AG09319 (cell line): Measurements from ENCODE around the gene TYMP.

ENCODE experiments used
- DNase-seq: peaks from one replicate; pipeline ENCODE4 v3.0.0-alpha.2; 2010; ENCODE audit warnings: low read depth; ENCODE audit errors: extremely low read depth
- TF ChIP-seq, protein P1 (sequence below): IDR thresholded peaks from 2 replicates; pipeline ENCODE4 v1.5.1; 2011; ENCODE audit warnings: low read depth, mild to moderate bottlenecking, inconsistent platforms, low read length, moderate library complexity

The TYMP gene

GRCh38 chr22:50487290-50488005 lies 42.4 kb downstream of the TYMP start:
- DNase-seq, result no peak
- TF ChIP-seq, protein P1, sequence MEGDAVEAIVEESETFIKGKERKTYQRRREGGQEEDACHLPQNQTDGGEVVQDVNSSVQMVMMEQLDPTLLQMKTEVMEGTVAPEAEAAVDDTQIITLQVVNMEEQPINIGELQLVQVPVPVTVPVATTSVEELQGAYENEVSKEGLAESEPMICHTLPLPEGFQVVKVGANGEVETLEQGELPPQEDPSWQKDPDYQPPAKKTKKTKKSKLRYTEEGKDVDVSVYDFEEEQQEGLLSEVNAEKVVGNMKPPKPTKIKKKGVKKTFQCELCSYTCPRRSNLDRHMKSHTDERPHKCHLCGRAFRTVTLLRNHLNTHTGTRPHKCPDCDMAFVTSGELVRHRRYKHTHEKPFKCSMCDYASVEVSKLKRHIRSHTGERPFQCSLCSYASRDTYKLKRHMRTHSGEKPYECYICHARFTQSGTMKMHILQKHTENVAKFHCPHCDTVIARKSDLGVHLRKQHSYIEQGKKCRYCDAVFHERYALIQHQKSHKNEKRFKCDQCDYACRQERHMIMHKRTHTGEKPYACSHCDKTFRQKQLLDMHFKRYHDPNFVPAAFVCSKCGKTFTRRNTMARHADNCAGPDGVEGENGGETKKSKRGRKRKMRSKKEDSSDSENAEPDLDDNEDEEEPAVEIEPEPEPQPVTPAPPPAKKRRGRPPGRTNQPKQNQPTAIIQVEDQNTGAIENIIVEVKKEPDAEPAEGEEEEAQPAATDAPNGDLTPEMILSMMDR, result no peak

- TF ChIP-seq, protein P1, result no peak
- DNase-seq, result no peak
These were observed 43.1 kb downstream of the TYMP start, which contains the start of gene MIOX for GRCh38 chr22:50486561-50487289. MIOX (plus strand) TSS chr22:50486859; CDS start chr22:50486898, 39 bp downstream.

- TF ChIP-seq, protein P1, result no peak
- no peak for DNase-seq
These were observed 44.3 kb downstream of the TYMP start for GRCh38 chr22:50485221-50486131.

DNA sequence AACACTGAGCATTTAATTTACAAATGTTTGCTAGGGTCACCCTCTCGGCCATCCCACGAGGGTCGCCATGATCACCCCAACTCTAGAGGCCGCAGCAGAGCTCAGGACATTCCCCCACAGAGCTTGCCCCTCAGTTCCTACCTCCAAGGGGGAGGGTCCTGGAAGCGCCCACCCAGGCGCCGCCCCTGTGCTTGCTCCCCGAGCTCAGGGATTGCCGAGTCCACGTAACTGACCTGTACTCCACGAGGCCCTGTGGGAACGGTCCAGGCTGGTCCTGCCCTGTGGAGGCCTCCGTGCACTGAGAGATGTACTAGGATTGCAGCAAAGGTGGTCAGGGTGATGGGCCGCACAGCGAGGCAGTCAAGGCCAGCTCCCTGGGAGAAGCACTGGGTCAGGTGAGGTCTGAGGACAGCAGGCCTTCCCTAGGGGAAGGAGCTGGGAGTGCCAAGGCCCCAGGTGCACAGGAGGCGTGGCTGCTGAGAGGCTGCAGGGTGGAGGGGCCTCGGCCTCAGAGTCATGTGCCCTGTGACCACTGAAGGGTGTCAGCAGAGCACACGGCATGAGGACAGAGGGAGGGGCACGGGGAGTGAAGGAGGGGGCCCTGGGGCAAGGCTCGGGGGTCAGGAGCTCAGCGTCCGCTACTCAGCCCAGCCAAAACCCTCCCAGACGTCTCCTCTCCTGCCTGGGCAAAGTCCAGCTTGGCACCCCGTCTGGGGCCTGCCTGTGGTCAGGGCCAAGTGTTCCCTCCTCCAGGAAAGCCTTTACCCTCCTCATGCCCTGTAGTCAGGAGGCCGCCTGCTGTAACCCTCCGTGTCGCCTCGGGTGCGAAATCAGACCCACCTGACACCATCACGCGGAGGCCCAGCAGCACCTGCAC lies 45.6 kb downstream of the TYMP start:
- TF ChIP-seq, protein P1, result no peak
- no peak for DNase-seq

DNA sequence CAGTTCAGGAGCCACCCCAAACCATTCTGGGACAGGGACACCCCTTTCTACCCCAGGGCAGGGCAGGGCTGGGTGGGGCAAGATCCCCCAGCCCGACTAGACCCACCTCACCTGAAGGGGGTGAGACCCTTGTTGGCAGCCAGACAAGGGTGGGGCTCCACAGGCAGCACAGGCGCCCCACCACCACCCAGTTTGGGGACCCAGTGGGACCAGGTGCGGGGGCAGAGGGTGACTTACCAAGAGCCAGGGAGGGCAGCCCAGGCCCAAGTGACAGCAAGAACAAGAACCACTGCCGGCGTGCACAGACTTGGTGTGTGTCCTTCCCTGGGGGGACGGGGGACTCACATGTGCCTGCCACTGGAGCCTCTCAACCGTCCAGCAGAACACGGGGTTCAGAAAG lies 46.3 kb downstream of the TYMP start:
- TF ChIP-seq, protein P1, result no peak
- DNase-seq, result no peak

- DNase-seq, result no peak
- TF ChIP-seq, protein P1, result no peak
These were observed 46.7 kb downstream of the TYMP start for GRCh38 chr22:50483106-50483505.
